Measurements from ENCODE around the gene CDADC1. TPM values are rescaled to one million over a fixed set of nuclear protein-coding genes. Genes with fewer than 3 reads are reported as not detected.

CDADC1 gene
- total RNA-seq, 2 experiments from 2014 or later = 8.6 to 9.0 TPM

GRCh38 chr13:49302222-49302621 is 54.5 kb downstream of the CDADC1 start:
- DNase-seq = no peak
- Mint-ChIP-seq H3K36me3 (ENCODE audit: low read depth) (no peaks in the 10 kb centered on the region), H3K27me3 (no peaks in the 10 kb centered on the region), H3K9me3 (no peaks in the 10 kb centered on the region), H3K4me1 (ENCODE audit: low read depth) (peaks cover 5% of the 10 kb centered on the region), H3K27ac (no peak overlapping the region), H3K4me3 (no peak overlapping the region)
- CTCF ChIA-PET = interaction anchor here (1.3 to 2.3 kb wide), 4 partner anchors 10 to 306 kb away, joined by 3 to 28 read pairs (median 6); no protein-coding TSS in a partner anchor
- intact Hi-C loops (cut with micrococcal nuclease) = no loop called here
- ATAC-seq = no peak
- POLR2A ChIA-PET = no interaction called here
- TF ChIP-seq CTCF (IDR thresholded peaks at IDR 0.05) = no peak

GRCh38 chr13:49302817-49303216 is 55.1 kb downstream of the CDADC1 start:
- CTCF ChIA-PET = interaction anchor here (1.3 to 1.9 kb wide), 3 partner anchors 9 to 304 kb away, joined by 3 to 7 read pairs (median 6); no protein-coding TSS in a partner anchor
- no peaks in the 10 kb centered on the region for H3K36me3 Mint-ChIP-seq (ENCODE audit: low read depth)
- no peak for DNase-seq
- no peaks in the 10 kb centered on the region for H3K9me3 Mint-ChIP-seq
- H3K27ac Mint-ChIP-seq = no peak overlapping the region
- no peaks in the 10 kb centered on the region for H3K27me3 Mint-ChIP-seq
- no peak for ATAC-seq
- H3K4me3 Mint-ChIP-seq = no peak overlapping the region
- peaks cover 5% of the 10 kb centered on the region for H3K4me1 Mint-ChIP-seq (ENCODE audit: low read depth)
- TF ChIP-seq CTCF (IDR thresholded peaks at IDR 0.05) = no peak
- POLR2A ChIA-PET = no interaction called here
- intact Hi-C loops (cut with micrococcal nuclease) = no loop called here

- peaks cover 5% of the 10 kb centered on the region for H3K4me1 Mint-ChIP-seq (ENCODE audit: low read depth)
- intact Hi-C loops (cut with micrococcal nuclease) = no loop called here
- ChIA-PET CTCF (interaction anchor here (1.3 to 1.9 kb wide), 2 partner anchors 23 to 304 kb away, joined by 3 to 7 read pairs; no protein-coding TSS in a partner anchor), POLR2A (no interaction called here)
- H3K27ac Mint-ChIP-seq = no peak overlapping the region
- no peak for ATAC-seq
- no peak for DNase-seq
- no peaks in the 10 kb centered on the region for H3K27me3 Mint-ChIP-seq
- no peaks in the 10 kb centered on the region for H3K36me3 Mint-ChIP-seq (ENCODE audit: low read depth)
- H3K9me3 Mint-ChIP-seq = no peaks in the 10 kb centered on the region
- H3K4me3 Mint-ChIP-seq = no peak overlapping the region
- TF ChIP-seq CTCF (IDR thresholded peaks at IDR 0.05) = no peak
Observed at GRCh38 chr13:49303533-49304252, 56.0 kb downstream of the CDADC1 start.

GRCh38 chr13:49304356-49304755 is 56.6 kb downstream of the CDADC1 start:
- no peaks in the 10 kb centered on the region for H3K36me3 Mint-ChIP-seq (ENCODE audit: low read depth)
- no peaks in the 10 kb centered on the region for H3K9me3 Mint-ChIP-seq
- DNase-seq = no peak
- no peak overlapping the region for H3K4me3 Mint-ChIP-seq
- POLR2A ChIA-PET = no interaction called here
- peaks cover 5% of the 10 kb centered on the region for H3K4me1 Mint-ChIP-seq (ENCODE audit: low read depth)
- no peak for ATAC-seq
- no peak for TF ChIP-seq CTCF (IDR thresholded peaks at IDR 0.05)
- intact Hi-C loops (cut with micrococcal nuclease) = no loop called here
- no peaks in the 10 kb centered on the region for H3K27me3 Mint-ChIP-seq
- H3K27ac Mint-ChIP-seq = no peak overlapping the region
- CTCF ChIA-PET = no interaction called here
